ENCODE measurements around the gene LINGO3.
A peak's percentile ranks its signal among the peaks of the same experiment; 100 is the strongest.
"Not testable (repeated sequence)": the region's sequence is repeated elsewhere in the genome, so short reads cannot be mapped to it uniquely, and the experiment has no call there.

LINGO3 gene

GRCh38 chr19:2302319-2303210, 5.4 kb downstream of the LINGO3 start:
- DNase-seq, result no peak

- DNase-seq, result no peak
Measured at GRCh38 chr19:2300533-2300932, 7.4 kb downstream of the LINGO3 start.

GRCh38 chr19:2296141-2296540, 11.8 kb downstream of the LINGO3 start:
- no peak for DNase-seq

- DNase-seq, result no peak
Measured at GRCh38 chr19:2294687-2295335, 13.1 kb downstream of the LINGO3 start.

- no peak for DNase-seq
Measured at GRCh38 chr19:2291185-2291751, 16.7 kb downstream of the LINGO3 start.

- DNase-seq, result no peak
Measured at GRCh38 chr19:2290441-2291184, 17.3 kb downstream of the LINGO3 start.

GRCh38 chr19:2289714-2290435, 18.1 kb downstream of the LINGO3 start:
- peak; percentile 61 for DNase-seq

GRCh38 chr19:2288818-2289713, 18.9 kb downstream of the LINGO3 start:
- DNase-seq, result no peak

GRCh38 chr19:2288338-2288817, 19.6 kb downstream of the LINGO3 start:
- no peak for DNase-seq

- DNase-seq, result no peak
Measured at GRCh38 chr19:2287585-2288337, 20.2 kb downstream of the LINGO3 start.

- no peak for DNase-seq
Measured at GRCh38 chr19:2286402-2287140, 21.4 kb downstream of the LINGO3 start.

GRCh38 chr19:2283835-2284507, 24.0 kb downstream of the LINGO3 start:
- DNase-seq, result no peak

GRCh38 chr19:2282862-2283237, 25.1 kb downstream of the LINGO3 start:
- DNase-seq, result no peak

GRCh38 chr19:2282062-2282861, 25.7 kb downstream of the LINGO3 start, which contains the start of gene PEAK3:
Gene PEAK3 (minus strand): TSS chr19:2282175. CDS start chr19:2280931, 1,244 bp downstream.
- peak; percentile 51 for DNase-seq

- not testable (repeated sequence) for DNase-seq
Measured at GRCh38 chr19:2281265-2282061, 26.5 kb downstream of the LINGO3 start.

- DNase-seq, result no peak
Measured at GRCh38 chr19:2280633-2281264, 27.2 kb downstream of the LINGO3 start.

Data from CD4-positive, alpha-beta T cell treated with Interleukin-10 for 1 hour (primary cell).